Fibroblast of lung (primary cell): Measurements from ENCODE around the gene C2orf49. TPM values are rescaled to one million over a fixed set of nuclear protein-coding genes. Genes with fewer than 3 reads are reported as not detected.
A peak's percentile ranks its signal among the peaks of the same experiment; 100 is the strongest.

Experiments
- DNase-seq, 2 donors: peaks; one replicate each; pipeline versions ENCODE4 v3.0.0 to v3.0.0-alpha.2; 2010; ENCODE audit warnings: low read depth in 2 of 2
- H2AFZ ChIP-seq: 2 replicates; pipeline ENCODE4 v1.5.1; 2012; ENCODE audit warnings: low read length, control low read depth, inconsistent platforms
- H3K27ac ChIP-seq: 2 replicates; pipeline ENCODE4 v1.5.1; 2011; ENCODE audit warnings: low read length, control low read depth; ENCODE audit not compliant: insufficient read depth
- H3K27me3 ChIP-seq: 2 replicates; pipeline ENCODE4 v1.5.1; 2011; ENCODE audit warnings: mild to moderate bottlenecking, low read length; ENCODE audit not compliant: control insufficient read depth, insufficient read depth
- H3K36me3 ChIP-seq: 2 replicates; pipeline ENCODE4 v1.5.1; 2011; ENCODE audit warnings: low read length; ENCODE audit not compliant: control insufficient read depth, insufficient read depth
- H3K4me1 ChIP-seq: 2 replicates; pipeline ENCODE4 v1.5.1; 2011; ENCODE audit warnings: low read length; ENCODE audit not compliant: control insufficient read depth, insufficient read depth; ENCODE audit errors: extremely low read depth
- H3K4me2 ChIP-seq: 2 replicates; pipeline ENCODE4 v1.5.1; 2011; ENCODE audit warnings: low read length, control low read depth; ENCODE audit not compliant: insufficient read depth; ENCODE audit errors: extremely low read depth
- H3K4me3 ChIP-seq, 4 experiments: fragments of 200-600 bp in 1 of 4; sonication (generic) in 1 of 4; replicated peaks in 1 of 4; 2 replicates each; pipeline ENCODE4 v1.5.1; 2011 to 2016; ENCODE audit warnings: low read length in 4 of 4, low read depth in 3 of 4, mild to moderate bottlenecking in 3 of 4, control low read depth in 2 of 4, inconsistent platforms in 1 of 4, mixed read lengths in 1 of 4; ENCODE audit not compliant: insufficient read depth in 1 of 4; ENCODE audit errors: control extremely low read depth in 1 of 4
- H3K79me2 ChIP-seq: 2 replicates; pipeline ENCODE4 v1.5.1; 2012; ENCODE audit warnings: mild to moderate bottlenecking, low read length, inconsistent platforms; ENCODE audit not compliant: control insufficient read depth, insufficient read depth
- H3K9ac ChIP-seq: 2 replicates; pipeline ENCODE4 v1.5.1; 2011; ENCODE audit warnings: mild to moderate bottlenecking, low read length, control low read depth; ENCODE audit not compliant: insufficient read depth
- H3K9me3 ChIP-seq: 2 replicates; pipeline ENCODE4 v1.5.1; 2012; ENCODE audit warnings: low read depth, low read length; ENCODE audit not compliant: control insufficient read depth, insufficient read depth
- H4K20me1 ChIP-seq: 2 replicates; pipeline ENCODE4 v1.5.1; 2011; ENCODE audit warnings: low read length; ENCODE audit not compliant: control insufficient read depth, insufficient read depth; ENCODE audit errors: extremely low read depth
- EZH2 ChIP-seq: IDR thresholded peaks from 2 replicates; pipeline ENCODE4 v1.5.1; 2012; ENCODE audit warnings: low read length, control low read depth, mild to moderate bottlenecking; ENCODE audit errors: missing control alignments
- polyA plus RNA-seq, 2 donors: library from polyadenylated mRNA; depleted of rRNA in 1 of 2; stranded (reverse) in 1 of 2; unstranded in 1 of 2; fragments of >200 nt; gene quantifications; 2 replicates each; pipeline ENCODE4 v1.2.1, GENCODE V29; 2011 to 2012; ENCODE audit warnings: missing spikeins in 1 of 2
- total RNA-seq: library from RNA; depleted of rRNA; stranded (reverse); fragments of >200 nt; gene quantifications from 2 replicates; pipeline ENCODE4 v1.2.1, GENCODE V29; 2014
- TF ChIP-seq, protein P1 (sequence below), 2 donors: IDR thresholded peaks in 1 of 2; conservative IDR thresholded peaks in 1 of 2; 1 replicate in 1 of 2; 2 replicates in 1 of 2; pipeline ENCODE4 v1.5.1; 2011 to 2012; ENCODE audit warnings: low read length in 2 of 2, control low read depth in 1 of 2, inconsistent platforms in 1 of 2, low read depth in 1 of 2, mild to moderate bottlenecking in 1 of 2

Gene C2orf49
- total and polyA plus RNA-seq, 2 donors (not counting 1 experiment from before 2014, with no cell fraction given): 20.9 to 28.4 TPM

DNA sequence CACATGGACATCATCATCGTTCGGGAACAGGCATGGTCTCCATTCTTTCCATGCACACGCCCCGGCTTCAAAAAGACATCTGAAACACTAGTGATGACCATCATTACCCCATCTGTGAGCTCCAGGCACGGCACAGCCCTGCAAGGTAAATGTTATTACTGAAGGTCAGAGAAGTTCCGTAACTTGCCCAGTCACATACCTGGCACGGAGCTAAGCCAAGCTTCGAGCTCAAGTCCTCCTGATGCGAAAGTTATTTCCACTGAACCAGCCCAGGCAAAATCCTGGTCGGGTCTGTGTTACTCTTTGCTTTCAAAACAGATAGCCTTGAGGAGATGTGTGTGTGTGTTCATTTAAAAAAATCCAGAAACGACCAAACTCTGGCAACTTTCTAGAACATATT lies 38.7 kb downstream of the C2orf49 start:
- H3K9ac ChIP-seq: no peak overlapping the region
- H3K27ac ChIP-seq: peak overlapping the region; percentile 92
- H3K79me2 ChIP-seq: peaks cover 63% of the 10 kb centered on the region
- no peak for DNase-seq
- peaks cover 62% of the 10 kb centered on the region for H3K4me1 ChIP-seq
- H3K36me3 ChIP-seq: peaks cover 28% of the 10 kb centered on the region
- no peaks in the 10 kb centered on the region for H3K9me3 ChIP-seq
- H4K20me1 ChIP-seq: no peaks in the 10 kb centered on the region
- no peaks in the 10 kb centered on the region for H3K27me3 ChIP-seq
- no peak for TF ChIP-seq EZH2
- TF ChIP-seq, protein P1, sequence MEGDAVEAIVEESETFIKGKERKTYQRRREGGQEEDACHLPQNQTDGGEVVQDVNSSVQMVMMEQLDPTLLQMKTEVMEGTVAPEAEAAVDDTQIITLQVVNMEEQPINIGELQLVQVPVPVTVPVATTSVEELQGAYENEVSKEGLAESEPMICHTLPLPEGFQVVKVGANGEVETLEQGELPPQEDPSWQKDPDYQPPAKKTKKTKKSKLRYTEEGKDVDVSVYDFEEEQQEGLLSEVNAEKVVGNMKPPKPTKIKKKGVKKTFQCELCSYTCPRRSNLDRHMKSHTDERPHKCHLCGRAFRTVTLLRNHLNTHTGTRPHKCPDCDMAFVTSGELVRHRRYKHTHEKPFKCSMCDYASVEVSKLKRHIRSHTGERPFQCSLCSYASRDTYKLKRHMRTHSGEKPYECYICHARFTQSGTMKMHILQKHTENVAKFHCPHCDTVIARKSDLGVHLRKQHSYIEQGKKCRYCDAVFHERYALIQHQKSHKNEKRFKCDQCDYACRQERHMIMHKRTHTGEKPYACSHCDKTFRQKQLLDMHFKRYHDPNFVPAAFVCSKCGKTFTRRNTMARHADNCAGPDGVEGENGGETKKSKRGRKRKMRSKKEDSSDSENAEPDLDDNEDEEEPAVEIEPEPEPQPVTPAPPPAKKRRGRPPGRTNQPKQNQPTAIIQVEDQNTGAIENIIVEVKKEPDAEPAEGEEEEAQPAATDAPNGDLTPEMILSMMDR (conservative IDR thresholded peaks at IDR 0.05 in 1 of 2, IDR thresholded peaks at IDR 0.05 in 1 of 2; ENCODE audit: low read depth in 1 of 2, low read length in 2 of 2): no peak
- H3K4me2 ChIP-seq: no peak overlapping the region
- no peak overlapping the region for H2AFZ ChIP-seq
- H3K4me3 ChIP-seq: no peak overlapping the region

DNA sequence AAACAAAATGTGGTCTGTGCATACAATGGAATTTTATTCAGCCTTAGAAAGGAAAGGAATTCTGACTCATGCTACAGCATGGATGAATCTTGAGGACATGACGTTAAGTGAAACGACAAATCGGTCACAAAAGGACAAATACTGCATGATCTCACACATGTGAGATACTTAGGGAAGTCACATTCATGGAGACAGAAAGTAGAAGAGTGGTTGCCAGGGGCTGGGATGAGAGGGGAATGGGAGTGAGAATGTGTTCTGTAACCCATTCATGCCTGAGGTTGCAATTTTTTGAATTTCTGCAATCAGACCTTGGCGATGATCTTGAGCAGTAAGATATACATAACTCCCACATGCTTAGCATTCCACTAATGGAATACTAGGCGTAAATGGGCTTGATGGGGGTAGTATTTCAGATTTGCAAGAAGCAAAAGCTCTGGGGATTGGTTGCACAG lies 39.5 kb downstream of the C2orf49 start:
- H3K4me1 ChIP-seq: peaks cover 66% of the 10 kb centered on the region
- H4K20me1 ChIP-seq: no peaks in the 10 kb centered on the region
- no peaks in the 10 kb centered on the region for H3K9me3 ChIP-seq
- H3K9ac ChIP-seq: no peak overlapping the region
- H3K27ac ChIP-seq: peak overlapping the region; percentile 92
- H3K4me2 ChIP-seq: no peak overlapping the region
- no peak overlapping the region for H3K4me3 ChIP-seq
- H2AFZ ChIP-seq: no peak overlapping the region
- H3K79me2 ChIP-seq: peaks cover 65% of the 10 kb centered on the region
- peak; percentile 78 to 92 for DNase-seq
- no peaks in the 10 kb centered on the region for H3K27me3 ChIP-seq
- TF ChIP-seq, protein P1 (conservative IDR thresholded peaks at IDR 0.05 in 1 of 2, IDR thresholded peaks at IDR 0.05 in 1 of 2; ENCODE audit: low read depth in 1 of 2, low read length in 2 of 2): no peak
- TF ChIP-seq EZH2: no peak
- peaks cover 33% of the 10 kb centered on the region for H3K36me3 ChIP-seq

DNA sequence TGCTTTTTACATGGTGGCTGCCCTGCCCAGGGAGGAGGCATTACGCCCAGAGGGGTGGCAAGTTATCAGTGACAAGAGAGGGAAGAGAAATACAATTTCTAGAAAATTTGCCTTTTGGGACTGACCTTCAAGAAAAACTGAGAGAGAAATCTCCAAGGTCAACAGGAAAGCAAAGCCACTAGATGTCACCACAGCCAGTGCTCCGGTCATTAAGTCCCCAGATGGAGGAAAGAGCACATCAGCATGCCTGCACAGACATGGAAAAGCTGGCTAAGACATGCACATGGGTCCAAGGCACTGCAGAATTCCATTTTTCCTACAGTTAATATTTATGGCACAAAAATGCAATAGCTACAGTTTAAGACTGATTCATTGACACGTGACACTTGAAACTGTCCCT lies 40.5 kb downstream of the C2orf49 start:
- Histone ChIP-seq H3K79me2 (peaks cover 72% of the 10 kb centered on the region), H3K9me3 (no peaks in the 10 kb centered on the region), H3K4me3 (no peak overlapping the region), H3K27me3 (no peaks in the 10 kb centered on the region), H3K4me1 (peaks cover 62% of the 10 kb centered on the region), H3K27ac (peak overlapping the region; percentile 92), H3K36me3 (peaks cover 36% of the 10 kb centered on the region), H3K9ac (no peak overlapping the region), H3K4me2 (no peak overlapping the region), H2AFZ (no peak overlapping the region), H4K20me1 (no peaks in the 10 kb centered on the region)
- DNase-seq: no peak
- TF ChIP-seq EZH2: no peak
- TF ChIP-seq, protein P1 (conservative IDR thresholded peaks at IDR 0.05 in 1 of 2, IDR thresholded peaks at IDR 0.05 in 1 of 2; ENCODE audit: low read depth in 1 of 2, low read length in 2 of 2): no peak
